GM12878 (cell line): ENCODE results near the gene RNF34. TPM values are rescaled to one million over a fixed set of nuclear protein-coding genes. Genes with fewer than 3 reads are reported as not detected.
A peak's percentile ranks its signal among the peaks of the same experiment; 100 is the strongest.

Source experiments
- FOXM1 ChIP-seq: IDR thresholded peaks from 2 replicates; pipeline ENCODE4 v1.6.1; 2012; ENCODE audit warnings: low read depth, mild to moderate bottlenecking, inconsistent platforms, low read length, moderate library complexity
- MTA3 ChIP-seq: IDR thresholded peaks from 2 replicates; pipeline ENCODE4 v1.6.1; 2012; ENCODE audit warnings: low read length, inconsistent platforms, borderline replicate concordance
- NR2C1 ChIP-seq: fragments of 450-650 bp; IDR thresholded peaks from 2 replicates; pipeline ENCODE4 v1.6.1; 2017; ENCODE audit warnings: antibody characterized with exemption, mild to moderate bottlenecking, moderate library complexity
- NRF1 ChIP-seq: conservative IDR thresholded peaks from 2 replicates; pipeline ENCODE4 v1.6.1; 2011; ENCODE audit warnings: mild to moderate bottlenecking, low read depth, low read length, improper control_type of control experiment
- POLR2AphosphoS2 ChIP-seq: IDR thresholded peaks from 2 replicates; pipeline ENCODE4 v1.6.1; 2011; ENCODE audit warnings: low read depth, mild to moderate bottlenecking, low read length, improper control_type of control experiment, moderate library complexity
- RELA ChIP-seq: fragments of 450-650 bp; IDR thresholded peaks from 2 replicates; pipeline ENCODE4 v1.8.0; 2014; ENCODE audit warnings: borderline replicate concordance; ENCODE audit not compliant: partially characterized antibody
- STAT1 ChIP-seq: fragments of 450-650 bp; conservative IDR thresholded peaks from 2 replicates; pipeline ENCODE4 v1.6.1; 2014; ENCODE audit warnings: antibody characterized with exemption, mild to moderate bottlenecking
- SUZ12 ChIP-seq: fragments of 200-600 bp; sonication (generic); IDR thresholded peaks from one replicate; pipeline ENCODE4 v1.6.1; 2018; ENCODE audit warnings: antibody characterized with exemption, mild to moderate bottlenecking; ENCODE audit not compliant: unreplicated experiment
- TARDBP ChIP-seq: IDR thresholded peaks from 2 replicates; pipeline ENCODE4 v1.6.1; 2016; ENCODE audit warnings: borderline replicate concordance
- TCF7 ChIP-seq: IDR thresholded peaks from 2 replicates; pipeline ENCODE4 v1.6.1; 2014; ENCODE audit warnings: antibody characterized with exemption, borderline replicate concordance
- ZBED1 ChIP-seq: IDR thresholded peaks from 2 replicates; pipeline ENCODE4 v1.6.1; 2016; ENCODE audit warnings: borderline replicate concordance
- ZBTB4 ChIP-seq: fragments of 450-650 bp; formaldehyde crosslinking; IDR thresholded peaks from 2 replicates; pipeline ENCODE4 v1.4.0; 2022; ENCODE audit warnings: mild to moderate bottlenecking, moderate library complexity
- ZNF687 ChIP-seq: fragments of 450-650 bp; IDR thresholded peaks from 2 replicates; pipeline ENCODE4 v1.6.1; 2017; ENCODE audit warnings: mild to moderate bottlenecking, moderate library complexity
- polyA plus RNA-seq, 11 experiments: library from polyadenylated mRNA; depleted of rRNA in 4 of 11; unstranded in 6 of 11; stranded (reverse) in 5 of 11; fragments of >200 nt; fragmentation: Nextera tagmentation in 4 of 11; fragmentation: Illumina TruSeq in 1 of 11; extraction: Ambion mirVana in 4 of 11; extraction: Trizol in 1 of 11; gene quantifications; 1 replicate in 1 of 11; 2 replicates in 10 of 11; pipeline versions ENCODE4 v1.2.1 to v1.2.3, GENCODE V29; 2011 to 2016; ENCODE audit warnings: inconsistent platforms in 2 of 11, missing spikeins in 2 of 11, low read depth in 1 of 11
- total RNA-seq, 4 experiments: library from RNA; depleted of rRNA in 3 of 4; stranded (reverse); fragments of >200 nt in 3 of 4; fragmentation: Illumina TruSeq in 1 of 4; extraction: Trizol in 1 of 4; gene quantifications; 2 replicates each; pipeline versions ENCODE4 v1.2.1 to v1.2.3, GENCODE V29; 2013 to 2021
- TF ChIP-seq, protein P1 (sequence below): IDR thresholded peaks from 2 replicates; pipeline ENCODE4 v1.6.1; 2012; ENCODE audit warnings: low read depth, low read length, improper control_type of control experiment
- TF ChIP-seq, protein P2 (sequence below): fragments of 450-650 bp; IDR thresholded peaks from 2 replicates; pipeline ENCODE4 v1.6.1; 2016; ENCODE audit warnings: mild to moderate bottlenecking, moderate library complexity, borderline replicate concordance
- TF ChIP-seq, protein P3 (sequence below): IDR thresholded peaks from 2 replicates; pipeline ENCODE4 v1.6.1; 2011; ENCODE audit warnings: borderline replicate concordance, low read depth, mild to moderate bottlenecking, moderate library complexity, mixed read lengths, low read length; ENCODE audit not compliant: insufficient read depth; ENCODE audit errors: extremely low read length

RNF34 gene
- total and polyA plus RNA-seq, 10 of the 15 experiments (the other 5 are each of a cell fraction or from before 2014, with no cell fraction given), result 63.6 to 199 (median 115) TPM

DNA sequence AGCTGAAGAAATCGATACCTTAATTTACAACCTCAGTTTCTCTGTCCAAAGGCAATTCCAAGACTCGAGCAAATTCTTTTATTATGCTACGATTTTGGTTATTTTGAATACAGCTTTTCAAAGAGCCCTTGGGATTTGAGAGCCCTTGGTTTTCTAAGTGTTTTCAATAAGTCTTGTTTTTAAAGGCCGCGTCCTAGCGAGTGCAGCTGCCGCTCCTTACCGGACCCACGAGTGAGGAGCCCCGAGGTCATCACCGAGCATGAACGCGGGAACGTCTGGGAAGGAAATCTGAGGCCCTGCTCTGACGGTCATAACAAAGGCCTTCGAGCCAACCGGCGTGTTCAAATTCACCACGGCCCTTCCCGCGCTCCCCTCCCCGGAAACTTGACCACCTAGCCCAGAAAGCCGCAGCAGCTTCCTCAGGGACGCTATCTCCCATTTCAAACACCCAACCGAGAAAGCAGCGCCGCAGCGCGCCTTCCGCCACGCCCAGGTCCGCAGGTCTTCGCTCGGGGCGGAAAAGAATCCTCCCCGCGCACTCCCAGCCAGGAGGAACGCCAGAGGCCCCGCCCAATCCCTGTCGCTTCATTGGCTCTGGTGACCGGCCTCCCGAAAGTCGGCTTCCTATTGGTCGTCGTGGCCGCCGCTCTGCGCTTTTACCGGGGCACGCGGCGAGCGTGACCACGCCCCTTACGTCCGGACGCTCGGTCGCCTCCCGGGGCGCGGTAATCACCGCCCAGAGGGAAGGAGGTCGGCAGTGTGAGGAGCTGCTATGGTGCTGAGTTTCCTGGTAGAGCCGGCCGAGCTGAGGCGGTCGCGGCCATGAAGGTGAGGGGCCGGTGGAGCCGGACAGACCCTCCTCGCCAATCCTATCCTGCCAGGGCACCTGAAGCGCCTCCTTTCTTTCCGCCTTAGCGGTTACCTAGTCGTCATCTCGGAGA is at the start of gene RNF34 (continued):
- TF ChIP-seq RELA (no peak), ZBTB4 (CRISPR knock-in tag) (no peak), NRF1 (peak; percentile 40), NR2C1 (peak; percentile 67), TCF7 (no peak), SUZ12 (no peak), STAT1 (no peak), MTA3 (no peak), ZNF687 (peak; percentile 10), TARDBP (no peak), ZBED1 (no peak), POLR2AphosphoS2 (peak; percentile 95), FOXM1 (no peak)
- TF ChIP-seq, protein P1, sequence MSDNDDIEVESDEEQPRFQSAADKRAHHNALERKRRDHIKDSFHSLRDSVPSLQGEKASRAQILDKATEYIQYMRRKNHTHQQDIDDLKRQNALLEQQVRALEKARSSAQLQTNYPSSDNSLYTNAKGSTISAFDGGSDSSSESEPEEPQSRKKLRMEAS, result peak; percentile 86
- TF ChIP-seq, protein P2, sequence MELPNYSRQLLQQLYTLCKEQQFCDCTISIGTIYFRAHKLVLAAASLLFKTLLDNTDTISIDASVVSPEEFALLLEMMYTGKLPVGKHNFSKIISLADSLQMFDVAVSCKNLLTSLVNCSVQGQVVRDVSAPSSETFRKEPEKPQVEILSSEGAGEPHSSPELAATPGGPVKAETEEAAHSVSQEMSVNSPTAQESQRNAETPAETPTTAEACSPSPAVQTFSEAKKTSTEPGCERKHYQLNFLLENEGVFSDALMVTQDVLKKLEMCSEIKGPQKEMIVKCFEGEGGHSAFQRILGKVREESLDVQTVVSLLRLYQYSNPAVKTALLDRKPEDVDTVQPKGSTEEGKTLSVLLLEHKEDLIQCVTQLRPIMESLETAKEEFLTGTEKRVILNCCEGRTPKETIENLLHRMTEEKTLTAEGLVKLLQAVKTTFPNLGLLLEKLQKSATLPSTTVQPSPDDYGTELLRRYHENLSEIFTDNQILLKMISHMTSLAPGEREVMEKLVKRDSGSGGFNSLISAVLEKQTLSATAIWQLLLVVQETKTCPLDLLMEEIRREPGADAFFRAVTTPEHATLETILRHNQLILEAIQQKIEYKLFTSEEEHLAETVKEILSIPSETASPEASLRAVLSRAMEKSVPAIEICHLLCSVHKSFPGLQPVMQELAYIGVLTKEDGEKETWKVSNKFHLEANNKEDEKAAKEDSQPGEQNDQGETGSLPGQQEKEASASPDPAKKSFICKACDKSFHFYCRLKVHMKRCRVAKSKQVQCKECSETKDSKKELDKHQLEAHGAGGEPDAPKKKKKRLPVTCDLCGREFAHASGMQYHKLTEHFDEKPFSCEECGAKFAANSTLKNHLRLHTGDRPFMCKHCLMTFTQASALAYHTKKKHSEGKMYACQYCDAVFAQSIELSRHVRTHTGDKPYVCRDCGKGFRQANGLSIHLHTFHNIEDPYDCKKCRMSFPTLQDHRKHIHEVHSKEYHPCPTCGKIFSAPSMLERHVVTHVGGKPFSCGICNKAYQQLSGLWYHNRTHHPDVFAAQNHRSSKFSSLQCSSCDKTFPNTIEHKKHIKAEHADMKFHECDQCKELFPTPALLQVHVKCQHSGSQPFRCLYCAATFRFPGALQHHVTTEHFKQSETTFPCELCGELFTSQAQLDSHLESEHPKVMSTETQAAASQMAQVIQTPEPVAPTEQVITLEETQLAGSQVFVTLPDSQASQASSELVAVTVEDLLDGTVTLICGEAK, result peak; percentile 86
- TF ChIP-seq, protein P3, sequence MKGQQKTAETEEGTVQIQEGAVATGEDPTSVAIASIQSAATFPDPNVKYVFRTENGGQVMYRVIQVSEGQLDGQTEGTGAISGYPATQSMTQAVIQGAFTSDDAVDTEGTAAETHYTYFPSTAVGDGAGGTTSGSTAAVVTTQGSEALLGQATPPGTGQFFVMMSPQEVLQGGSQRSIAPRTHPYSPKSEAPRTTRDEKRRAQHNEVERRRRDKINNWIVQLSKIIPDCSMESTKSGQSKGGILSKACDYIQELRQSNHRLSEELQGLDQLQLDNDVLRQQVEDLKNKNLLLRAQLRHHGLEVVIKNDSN, result peak; percentile 63
